Dermis microvascular lymphatic vessel endothelial cell (primary cell): Measurements from ENCODE around the gene PPP2R3B. TPM values are rescaled to one million over a fixed set of nuclear protein-coding genes. Genes with fewer than 3 reads are reported as not detected.
"Not testable (repeated sequence)": the region's sequence is repeated elsewhere in the genome, so short reads cannot be mapped to it uniquely, and the experiment has no call there.

Source experiments
- DNase-seq, 2 donors: peaks; one replicate each; pipeline versions ENCODE4 v3.0.0 to v3.0.0-alpha.2; 2010; ENCODE audit warnings: low read depth in 2 of 2
- total RNA-seq: library from RNA; depleted of rRNA; stranded (reverse); fragments of >200 nt; gene quantifications from 2 replicates; pipeline ENCODE4 v1.2.1, GENCODE V29; 2014

The PPP2R3B gene
- total RNA-seq, 1 donor from 2014 or later: 13.4 TPM

DNA sequence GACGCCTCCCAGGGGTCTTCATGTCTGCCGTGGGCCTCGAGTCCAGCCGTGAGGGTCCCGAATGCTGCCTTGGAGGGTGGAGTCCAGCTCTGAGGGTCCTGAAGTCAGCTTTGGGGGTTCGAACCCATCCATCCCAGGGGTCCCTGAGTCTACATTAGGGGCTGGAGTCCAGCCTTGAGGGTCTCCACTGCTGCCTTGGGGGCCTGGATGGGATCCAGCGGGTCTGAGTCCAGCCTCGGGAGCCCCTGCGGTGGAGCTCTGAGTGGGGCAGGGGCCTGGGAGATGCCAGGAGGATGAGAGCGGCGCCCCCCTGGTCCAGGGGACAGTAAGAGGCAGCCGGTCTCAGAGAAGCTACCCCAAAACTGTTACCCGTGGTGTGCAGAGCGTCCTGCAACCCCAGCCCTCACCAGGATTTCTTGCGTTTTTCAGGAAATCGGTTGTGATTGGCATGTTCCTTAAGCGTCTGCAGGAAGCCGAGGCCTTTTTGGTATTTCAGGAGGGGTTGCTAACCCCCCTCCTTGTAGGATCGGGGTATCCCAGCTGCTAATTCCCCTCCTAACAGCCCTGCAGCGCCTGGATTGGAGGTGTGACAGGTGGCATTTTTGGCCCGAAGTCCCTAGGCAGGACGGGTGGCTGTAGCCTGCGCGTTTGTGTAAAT is 66.5 kb downstream of the PPP2R3B start:
- no peak for DNase-seq

DNA sequence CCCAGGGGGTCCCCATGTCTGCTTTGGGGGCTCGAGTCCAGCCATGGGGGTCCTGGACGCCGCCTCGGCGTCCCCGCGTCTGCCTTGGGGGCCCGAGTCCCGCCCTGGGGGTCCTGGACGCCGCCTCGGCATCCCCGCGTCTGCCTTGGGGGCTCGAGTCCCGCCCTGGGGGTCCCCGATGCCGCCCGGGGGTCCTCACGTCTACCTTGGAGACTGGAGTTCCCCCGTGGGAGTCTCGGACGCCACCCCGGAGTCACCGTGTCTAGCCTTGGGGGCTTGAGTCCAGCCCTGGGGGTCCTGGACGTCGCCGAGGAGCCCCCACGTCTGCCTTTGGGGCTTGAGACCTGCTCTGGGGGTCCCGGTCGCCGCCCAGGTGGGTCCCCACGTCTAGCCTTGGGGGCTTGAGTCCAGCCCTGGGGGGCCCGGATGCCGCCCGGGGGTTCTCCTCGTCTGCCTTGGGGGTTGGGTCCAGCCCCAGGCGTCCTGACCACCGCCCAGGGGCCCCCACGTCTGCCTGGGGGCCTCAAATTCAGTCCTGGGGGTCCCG is 67.1 kb downstream of the PPP2R3B start:
- DNase-seq: no peak

- peak; percentile 99 to 100 for DNase-seq
These were observed 67.7 kb downstream of the PPP2R3B start, which contains the start of gene GTPBP6 for GRCh38 chrX:318739-319578. Gene GTPBP6 (minus strand): TSS chrX:318796. CDS start chrX:318787, 9 bp downstream.

DNA sequence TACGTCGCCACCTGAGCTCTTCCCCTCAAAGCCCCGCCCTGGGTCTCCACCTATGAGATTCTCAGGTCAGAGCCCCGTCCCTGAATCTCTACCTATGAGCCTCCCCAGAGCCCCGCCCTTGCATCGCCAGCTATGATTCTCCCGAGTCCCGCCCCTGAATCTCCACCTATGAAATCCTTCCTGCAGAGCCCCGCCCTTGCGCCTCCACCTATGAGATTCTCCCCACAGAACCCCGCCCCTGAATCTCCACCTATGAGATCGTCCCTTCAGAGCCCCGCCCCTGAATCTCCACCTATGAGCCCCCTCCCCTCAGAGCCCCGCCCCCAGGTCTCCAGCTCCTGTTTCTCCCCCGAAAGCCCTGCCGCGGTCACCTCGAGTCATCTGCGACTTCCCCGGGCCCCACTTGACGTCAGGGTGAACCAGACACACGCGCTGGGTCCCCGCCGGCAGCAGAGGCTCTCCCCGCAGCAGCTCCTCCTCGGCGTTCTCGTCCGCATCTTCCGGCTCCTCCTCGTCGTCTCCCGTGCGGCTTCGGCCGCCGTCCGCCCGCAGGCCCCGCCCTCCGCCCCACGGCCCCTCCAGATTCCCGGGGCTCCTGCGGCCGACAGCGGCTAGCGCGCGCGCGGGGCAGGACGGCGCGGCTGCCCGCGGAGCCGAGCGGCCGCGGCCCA is 68.5 kb downstream of the PPP2R3B start:
- peak; percentile 97 to 100 for DNase-seq

GRCh38 chrX:317424-318067 is 69.2 kb downstream of the PPP2R3B start:
- no peak for DNase-seq

GRCh38 chrX:316351-317325 is 70.1 kb downstream of the PPP2R3B start:
- DNase-seq: no peak

DNA sequence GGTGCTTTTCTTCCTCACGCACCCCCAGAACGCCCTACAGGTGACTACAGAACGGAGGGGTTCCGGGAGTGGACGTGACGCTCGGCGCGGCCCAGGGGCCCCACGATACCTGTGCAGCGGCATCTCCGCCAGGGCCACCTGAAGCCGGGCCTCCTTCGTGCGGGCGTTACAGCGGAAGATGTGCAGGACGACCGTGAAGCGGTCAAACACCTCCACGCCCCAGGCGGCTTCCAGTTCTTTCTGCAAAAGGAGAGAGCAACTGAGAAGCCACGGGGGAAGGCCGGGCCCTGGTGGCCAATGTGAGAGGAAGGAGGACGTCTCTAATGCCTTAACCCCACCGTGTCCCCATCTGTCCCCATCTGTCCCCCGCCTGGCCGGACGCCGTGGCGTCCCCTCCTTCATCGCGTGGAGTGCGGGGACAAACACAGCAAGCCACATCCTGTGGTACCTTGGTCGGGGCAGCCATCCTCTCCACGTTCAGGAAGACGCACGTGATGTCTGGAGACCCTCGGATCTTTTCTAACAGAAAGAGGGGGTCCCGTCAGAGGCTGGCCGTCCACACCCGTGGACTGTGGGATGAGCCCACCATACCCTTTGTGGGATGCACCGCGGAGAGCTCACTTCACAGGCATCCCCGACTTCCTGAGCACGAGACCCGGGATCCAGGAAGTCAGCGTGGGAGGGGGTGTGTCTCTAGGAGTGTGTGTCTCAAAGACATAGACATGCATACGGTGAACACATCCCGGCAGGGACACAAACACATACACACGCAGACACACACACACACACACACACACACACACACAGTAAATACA is 71.7 kb downstream of the PPP2R3B start:
- peak in 1 of 2 donors; percentile 24 for DNase-seq

GRCh38 chrX:314049-314448 is 72.7 kb downstream of the PPP2R3B start:
- DNase-seq: no peak

DNA sequence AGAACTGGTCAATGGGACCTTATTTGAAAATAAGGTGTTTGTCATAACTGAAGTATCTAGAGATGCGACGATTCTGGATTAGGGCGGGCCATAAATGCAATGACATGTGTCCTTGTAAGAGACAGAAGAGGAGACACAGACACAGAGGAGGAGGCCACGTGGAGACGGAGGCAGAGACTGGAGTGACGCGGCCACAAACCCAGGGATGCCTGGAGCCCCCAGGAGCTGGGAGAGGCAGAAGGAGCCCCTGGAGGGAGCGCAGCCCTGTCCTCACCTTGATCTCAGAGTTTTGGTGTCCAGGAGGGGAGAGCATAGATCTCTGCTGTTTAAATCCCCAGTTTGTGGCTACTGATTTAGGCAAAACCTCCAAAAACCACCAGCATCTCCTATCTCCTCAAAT is 73.2 kb downstream of the PPP2R3B start:
- DNase-seq: no peak

GRCh38 chrX:312621-313331 is 73.9 kb downstream of the PPP2R3B start:
- no peak for DNase-seq

DNA sequence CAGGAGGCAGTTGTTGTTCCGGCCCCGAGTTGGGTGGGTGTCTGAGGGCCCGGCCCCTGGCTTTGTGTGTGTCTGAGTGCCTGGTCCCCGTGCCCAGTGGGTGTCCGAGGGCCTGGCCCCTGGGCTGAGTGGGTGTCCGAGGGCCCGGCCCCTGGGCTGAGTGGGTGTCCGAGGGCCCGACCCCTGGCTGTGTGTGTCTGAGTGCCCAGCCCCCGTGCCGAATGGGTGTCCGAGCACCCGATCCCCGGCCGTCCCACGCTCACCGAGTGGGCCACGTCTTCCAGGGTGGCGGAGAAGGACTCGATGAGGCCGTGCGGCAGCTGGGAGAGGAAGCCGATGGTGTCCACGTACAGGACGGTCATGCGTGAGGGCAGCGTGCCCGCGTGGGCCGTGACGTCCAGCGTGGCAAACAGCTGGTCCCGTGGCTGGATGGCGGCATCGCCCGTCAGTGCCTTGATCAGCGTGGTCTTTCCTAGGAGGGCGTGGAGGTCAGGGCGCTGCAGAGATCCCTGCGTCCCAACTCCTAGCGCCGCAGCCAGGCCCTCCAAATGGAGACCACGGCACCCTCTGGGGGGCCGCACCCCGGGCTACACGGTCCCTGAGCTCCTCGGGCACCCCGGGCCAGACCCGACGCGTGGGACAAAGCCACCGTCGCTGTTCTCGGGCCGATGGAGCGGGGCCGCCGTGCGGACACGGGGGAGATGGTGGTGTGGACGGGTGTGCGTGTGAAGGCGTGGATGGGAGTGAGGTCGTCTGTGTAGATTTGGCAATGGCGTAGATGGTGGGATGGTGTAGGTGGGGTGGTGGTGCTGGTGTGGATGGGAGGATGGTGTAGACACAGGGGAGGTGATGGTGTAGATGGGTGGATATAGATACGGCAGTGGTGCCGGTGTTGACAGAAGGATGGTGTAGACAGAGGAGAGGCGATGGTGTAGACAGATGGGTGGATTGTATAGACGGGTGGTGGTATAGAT is 75.3 kb downstream of the PPP2R3B start:
- DNase-seq: no peak

DNA sequence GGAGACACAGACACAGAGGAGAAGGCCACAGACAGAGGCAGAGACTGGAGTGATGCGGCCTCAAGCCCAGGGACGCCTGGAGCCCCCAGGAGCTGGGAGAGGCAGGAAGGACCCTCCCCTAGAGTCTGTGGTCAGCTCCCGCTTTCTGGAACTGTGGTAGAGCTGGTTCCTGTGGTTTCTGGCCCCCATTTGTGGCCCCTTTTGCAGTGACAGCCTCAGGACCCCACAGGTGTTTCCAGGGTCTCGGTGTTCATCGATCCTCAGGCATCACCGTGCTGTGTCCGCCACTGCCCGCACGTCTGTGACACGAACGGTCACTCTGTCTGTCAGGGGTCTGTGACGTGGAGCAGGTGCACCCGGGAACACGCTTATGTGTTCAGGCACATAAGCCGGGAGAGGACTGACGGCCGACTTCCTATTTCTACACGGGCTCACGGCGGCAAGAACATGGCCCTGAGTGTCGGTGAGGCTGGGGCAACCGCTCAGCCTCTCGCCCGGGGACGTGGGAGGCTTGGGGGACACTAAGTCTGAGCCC is 76.0 kb downstream of the PPP2R3B start:
- DNase-seq: no peak

DNA sequence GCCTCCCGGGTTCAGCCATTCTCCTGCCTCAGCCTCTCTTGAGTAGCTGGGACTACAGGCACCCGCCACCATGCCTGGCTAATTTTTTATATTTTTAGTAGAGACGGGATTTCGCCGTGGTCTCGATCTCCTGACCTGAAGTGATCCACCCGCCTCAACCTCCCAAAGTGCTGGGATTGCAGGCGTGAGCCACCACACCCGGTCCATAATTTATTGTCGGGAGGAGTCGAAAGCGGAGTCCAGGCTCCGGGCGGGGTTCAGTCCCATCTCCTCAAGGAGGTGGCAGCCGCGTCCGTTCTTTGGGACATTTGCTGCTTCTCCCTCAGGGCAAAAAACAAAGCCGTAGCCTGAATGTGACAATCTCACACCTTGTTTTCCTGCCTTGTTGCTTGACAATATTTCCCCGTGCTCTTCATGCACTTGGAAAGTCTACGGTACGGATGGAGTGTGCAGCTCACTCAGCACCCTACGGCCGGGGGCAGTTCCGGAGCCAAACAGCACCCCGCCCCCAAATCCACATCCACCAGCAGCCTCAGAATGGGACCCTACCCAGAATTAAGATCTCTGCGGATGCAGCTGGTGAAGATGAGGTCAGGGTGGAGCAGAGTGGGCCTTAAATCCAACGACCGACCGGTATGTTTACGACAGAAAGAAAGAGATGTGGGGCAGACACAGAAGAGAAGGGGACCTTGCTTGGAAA is 77.7 kb downstream of the PPP2R3B start:
- DNase-seq: no peak

DNA sequence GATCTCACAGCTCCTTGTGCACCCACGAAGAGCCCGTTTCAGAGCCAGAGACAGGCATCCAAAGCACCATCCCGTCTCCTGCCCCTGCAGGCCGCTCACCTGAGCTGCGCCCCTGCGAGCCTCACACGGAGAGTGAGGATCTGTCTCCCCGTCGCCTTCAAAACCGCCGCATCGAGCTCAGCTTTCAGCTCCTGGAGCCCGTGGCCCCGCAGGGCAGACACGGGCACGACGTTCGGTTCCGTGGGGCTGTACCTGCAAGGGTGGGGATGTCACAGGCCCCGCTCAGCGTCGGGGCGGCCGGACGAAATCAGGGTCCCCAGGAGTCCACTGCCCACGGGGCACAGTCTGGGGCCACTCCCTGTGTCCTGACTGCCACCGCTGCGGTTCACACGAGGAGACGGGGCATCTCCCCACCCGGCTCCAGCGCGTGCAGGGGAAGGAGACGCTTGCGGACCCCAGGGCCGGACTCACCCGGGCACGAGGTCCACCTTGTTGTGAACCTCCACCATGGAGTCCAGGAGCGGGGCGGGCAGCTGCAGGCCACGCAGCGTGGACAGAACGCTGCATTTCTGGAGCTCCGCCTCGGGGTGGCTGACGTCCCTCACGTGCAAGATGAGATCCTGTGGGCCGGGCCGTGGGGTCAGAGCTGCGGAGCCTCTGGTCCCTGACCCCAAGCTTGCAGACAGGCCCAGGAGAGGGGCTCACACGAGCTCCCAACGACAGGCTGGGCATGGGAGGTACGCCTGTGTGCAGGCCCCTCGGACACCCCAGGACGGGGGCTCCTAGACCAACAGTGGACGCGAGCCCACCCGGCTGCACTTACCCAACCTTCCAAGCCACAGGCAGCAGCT is 79.2 kb downstream of the PPP2R3B start:
- no peak for DNase-seq

GRCh38 chrX:306614-307251 is 80.0 kb downstream of the PPP2R3B start:
- not testable (repeated sequence) for DNase-seq
